ENCODE results near the gene ODAD4. TPM values are rescaled to one million over a fixed set of nuclear protein-coding genes. Genes with fewer than 3 reads are reported as not detected.

The ODAD4 gene
- total RNA-seq, 2 experiments from 2014 or later = 1.7 to 2.0 TPM

DNA sequence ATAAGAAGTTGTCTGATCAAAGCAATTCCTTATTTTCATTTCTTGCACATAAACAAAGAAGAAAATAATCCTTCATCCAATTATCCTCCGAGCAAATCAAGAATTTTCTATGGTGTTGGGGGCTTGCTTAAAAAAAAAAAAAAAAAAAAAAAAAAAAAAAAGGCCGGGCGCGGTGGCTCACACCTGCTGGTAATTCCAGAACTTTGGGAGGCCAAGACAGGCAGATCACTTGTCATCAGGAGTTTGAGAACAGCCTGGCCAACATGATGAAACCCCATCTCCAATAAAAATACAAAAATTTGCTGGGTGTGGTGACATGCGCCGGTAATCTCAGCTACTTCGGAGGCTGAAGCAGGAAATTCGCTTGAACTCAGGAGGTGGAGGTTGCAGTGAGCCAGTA lies 55.5 kb downstream of the ODAD4 start:
- Mint-ChIP-seq H3K27ac (no peak overlapping the region), H3K4me1 (no peaks in the 10 kb centered on the region), H3K36me3 (ENCODE audit: low read depth) (peaks cover 86% of the 10 kb centered on the region), H3K27me3 (no peaks in the 10 kb centered on the region), H3K9me3 (no peaks in the 10 kb centered on the region), H3K4me3 (no peak overlapping the region)
- CTCF ChIA-PET = interaction anchor here (0.6 to 1.2 kb wide), 3 partner anchors 20 to 357 kb away, joined by 3 to 5 read pairs (median 3); partner anchors contain the start of gene DNAJC7
- POLR2A ChIA-PET = no interaction called here
- no peak for DNase-seq

DNA sequence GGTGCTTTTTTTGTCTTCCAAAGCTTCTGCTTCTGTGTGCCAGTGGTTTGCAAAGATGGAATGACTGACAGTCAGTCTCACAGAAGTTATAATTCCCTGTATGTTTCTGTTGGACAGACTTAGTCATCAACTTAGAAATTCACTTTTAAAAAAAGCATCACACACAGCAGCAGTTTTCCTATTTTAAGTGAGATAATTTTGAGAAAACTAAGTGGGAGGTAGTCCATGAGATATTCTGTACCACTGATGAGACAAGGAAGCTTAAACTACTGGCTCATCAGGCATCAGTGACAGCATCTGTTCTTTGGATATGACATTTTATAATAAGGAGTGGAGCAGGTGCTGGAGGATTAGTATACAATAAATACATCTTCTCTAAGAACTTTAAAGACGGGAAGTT lies 56.2 kb downstream of the ODAD4 start:
- Mint-ChIP-seq H3K4me1 (no peaks in the 10 kb centered on the region), H3K4me3 (no peak overlapping the region), H3K9me3 (no peaks in the 10 kb centered on the region), H3K27ac (no peak overlapping the region), H3K36me3 (ENCODE audit: low read depth) (peaks cover 86% of the 10 kb centered on the region), H3K27me3 (no peaks in the 10 kb centered on the region)
- ChIA-PET CTCF (no interaction called here), POLR2A (no interaction called here)
- no peak for DNase-seq

DNA sequence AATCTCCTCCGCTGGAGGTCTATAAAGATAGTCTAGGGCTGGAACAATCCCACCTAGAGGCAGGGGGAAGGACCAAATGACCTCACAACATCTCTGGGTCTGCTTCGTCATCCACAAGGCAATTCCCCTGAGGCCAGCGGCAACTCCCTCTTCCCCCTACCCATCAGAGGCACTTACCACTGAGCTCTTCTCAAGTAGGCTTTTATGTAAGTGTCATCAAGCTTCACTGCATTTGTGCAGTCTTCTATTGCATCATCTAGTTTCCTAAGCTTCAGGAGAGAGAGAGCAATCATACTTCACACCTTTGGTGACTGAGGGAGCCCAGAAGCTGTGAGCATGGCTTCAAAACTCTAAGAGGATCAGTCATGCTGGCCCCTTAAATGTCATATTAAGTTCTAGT lies 57.2 kb downstream of the ODAD4 start:
- no peak overlapping the region for H3K27ac Mint-ChIP-seq
- ChIA-PET CTCF (no interaction called here), POLR2A (interaction anchor here (0.9 kb wide), 1 partner anchor 30 kb away, joined by 3 read pairs; the partner anchor contains the start of gene DNAJC7)
- no peaks in the 10 kb centered on the region for H3K9me3 Mint-ChIP-seq
- H3K27me3 Mint-ChIP-seq = no peaks in the 10 kb centered on the region
- H3K4me1 Mint-ChIP-seq = no peaks in the 10 kb centered on the region
- DNase-seq = no peak
- no peak overlapping the region for H3K4me3 Mint-ChIP-seq
- peaks cover 84% of the 10 kb centered on the region for H3K36me3 Mint-ChIP-seq (ENCODE audit: low read depth)

DNA sequence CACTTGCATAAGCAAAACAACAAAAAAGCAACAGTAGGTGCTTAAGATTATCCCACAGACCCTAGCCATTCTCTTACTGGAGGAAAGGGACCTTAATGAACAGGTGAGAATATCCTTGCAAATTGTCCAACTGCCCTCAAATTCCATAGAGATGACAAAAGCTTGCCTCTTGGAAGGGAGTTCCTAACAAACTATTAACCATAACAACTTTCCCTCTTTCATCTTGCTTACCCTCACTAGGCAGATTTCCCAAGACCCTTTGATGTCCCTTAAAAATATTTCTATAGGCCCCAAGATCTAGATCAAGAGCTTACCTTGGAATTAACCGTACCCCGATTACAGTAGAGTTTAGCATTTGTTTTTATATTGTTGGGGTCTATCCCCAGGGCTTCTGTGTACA lies 58.0 kb downstream of the ODAD4 start:
- Mint-ChIP-seq H3K4me1 (no peaks in the 10 kb centered on the region), H3K27ac (no peak overlapping the region), H3K36me3 (ENCODE audit: low read depth) (peaks cover 83% of the 10 kb centered on the region), H3K4me3 (no peak overlapping the region), H3K27me3 (no peaks in the 10 kb centered on the region), H3K9me3 (no peaks in the 10 kb centered on the region)
- CTCF ChIA-PET = no interaction called here
- POLR2A ChIA-PET = no interaction called here
- DNase-seq = no peak

DNA sequence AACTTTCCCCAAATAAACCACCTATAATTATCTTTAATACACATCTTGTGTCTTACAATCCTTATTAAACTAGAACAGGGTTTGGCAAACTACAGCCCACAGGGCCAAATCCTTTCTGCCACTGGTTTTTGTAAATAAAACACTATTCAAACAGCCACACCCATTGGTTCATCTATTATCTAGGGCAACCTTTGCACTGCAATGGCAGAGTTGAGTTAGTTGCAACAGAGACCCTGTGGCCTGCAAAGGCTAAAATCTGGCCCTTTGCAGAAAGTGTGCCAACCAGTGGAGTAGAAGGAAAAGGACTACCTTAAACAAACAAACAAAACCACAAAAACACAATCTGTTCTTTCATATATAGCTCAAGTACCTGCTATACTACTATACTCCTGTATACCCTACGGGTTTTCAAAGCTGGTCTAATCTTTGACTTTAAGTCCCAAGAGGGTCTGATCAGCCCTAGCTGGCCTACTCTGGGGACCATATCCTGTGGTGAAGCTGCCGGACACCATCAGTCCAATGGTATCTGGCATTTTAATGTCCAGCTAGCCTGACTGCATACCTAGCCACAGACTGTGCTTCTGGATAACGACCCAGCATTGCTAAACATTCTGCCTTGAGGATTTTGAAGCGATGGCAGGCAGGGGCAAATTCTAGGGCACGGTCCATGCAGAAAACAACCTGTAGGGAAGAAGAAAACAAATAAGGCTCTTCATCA lies 59.4 kb downstream of the ODAD4 start:
- peaks cover 81% of the 10 kb centered on the region for H3K36me3 Mint-ChIP-seq (ENCODE audit: low read depth)
- POLR2A ChIA-PET = interaction anchor here (1.0 kb wide), 1 partner anchor 36 kb away, joined by 3 read pairs; no protein-coding TSS in a partner anchor
- DNase-seq = no peak
- no peak overlapping the region for H3K4me3 Mint-ChIP-seq
- CTCF ChIA-PET = interaction anchor here (1.3 kb wide), 1 partner anchor 27 kb away, joined by 3 read pairs; the partner anchor contains the start of gene DNAJC7
- no peak overlapping the region for H3K27ac Mint-ChIP-seq
- H3K9me3 Mint-ChIP-seq = no peaks in the 10 kb centered on the region
- H3K4me1 Mint-ChIP-seq = no peaks in the 10 kb centered on the region
- H3K27me3 Mint-ChIP-seq = no peaks in the 10 kb centered on the region

DNA sequence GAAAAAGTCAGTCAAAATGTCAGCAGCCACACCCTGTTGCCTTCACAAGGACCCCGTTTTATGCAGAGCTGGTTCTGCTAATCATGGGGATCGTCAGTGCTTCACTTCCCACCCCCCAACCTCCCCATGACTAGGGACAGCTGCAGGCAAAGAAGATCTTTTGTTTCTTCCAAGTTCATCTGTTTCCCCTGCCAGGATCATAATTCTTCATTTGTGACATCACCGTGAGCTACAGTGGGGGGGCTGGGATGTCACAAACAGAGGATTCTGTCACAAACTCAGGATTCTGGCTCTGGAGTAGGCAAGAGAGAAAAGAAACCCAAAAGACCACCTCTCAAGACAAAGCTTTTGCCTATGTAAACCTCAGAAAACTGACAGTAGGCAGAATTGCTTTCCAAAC lies 62.2 kb downstream of the ODAD4 start:
- H3K27ac Mint-ChIP-seq = no peak overlapping the region
- ChIA-PET POLR2A (interaction anchor here (1.0 to 1.4 kb wide), 2 partner anchors 74 to 141 kb away, joined by 3 to 5 read pairs; partner anchors contain the start of gene ACLY), CTCF (no interaction called here)
- H3K4me1 Mint-ChIP-seq = peaks cover 2% of the 10 kb centered on the region
- no peaks in the 10 kb centered on the region for H3K9me3 Mint-ChIP-seq
- peaks cover 78% of the 10 kb centered on the region for H3K36me3 Mint-ChIP-seq (ENCODE audit: low read depth)
- H3K4me3 Mint-ChIP-seq = no peak overlapping the region
- H3K27me3 Mint-ChIP-seq = no peaks in the 10 kb centered on the region
- no peak for DNase-seq

DNA sequence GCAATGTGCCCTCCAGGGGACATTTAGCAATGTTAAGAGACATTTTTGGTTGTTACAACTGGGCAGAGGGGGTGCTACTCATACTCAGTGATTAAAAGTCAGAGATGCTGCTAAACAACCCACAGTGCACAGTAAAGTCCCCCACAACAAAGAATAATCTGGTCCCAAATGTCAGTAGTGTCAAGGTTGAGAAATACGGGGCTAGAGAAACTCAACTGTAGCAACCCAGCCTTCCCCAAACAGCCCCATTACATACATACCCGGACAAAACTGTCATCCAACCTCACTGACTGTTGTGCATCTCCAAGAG lies 66.4 kb downstream of the ODAD4 start:
- CTCF ChIA-PET = interaction anchor here (0.9 kb wide), 1 partner anchor 17 kb away, joined by 5 read pairs; no protein-coding TSS in a partner anchor
- H3K27ac Mint-ChIP-seq = no peak overlapping the region

DNA sequence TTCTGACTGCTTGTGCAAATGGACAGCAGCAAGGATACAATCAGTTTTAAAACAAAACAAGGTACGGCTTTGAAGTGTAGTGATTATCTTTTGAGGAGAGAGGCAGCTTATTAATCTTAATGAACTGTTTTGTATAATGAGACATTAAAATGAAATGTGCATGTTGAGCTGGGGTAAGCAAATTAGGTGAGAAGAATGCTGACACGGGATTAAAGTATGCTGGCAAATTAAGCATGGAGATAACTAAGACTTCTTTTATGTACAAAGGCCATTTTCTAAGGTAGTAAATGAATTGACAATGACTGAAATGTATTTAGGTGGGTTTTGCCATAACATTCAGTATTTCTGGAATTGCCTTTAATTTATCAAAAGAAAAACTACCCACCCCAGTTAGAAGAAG lies 68.1 kb downstream of the ODAD4 start:
- Mint-ChIP-seq H3K36me3 (ENCODE audit: low read depth) (peaks cover 71% of the 10 kb centered on the region), H3K9me3 (no peaks in the 10 kb centered on the region), H3K4me1 (peaks cover 3% of the 10 kb centered on the region), H3K4me3 (no peak overlapping the region), H3K27ac (no peak overlapping the region), H3K27me3 (no peaks in the 10 kb centered on the region)
- CTCF ChIA-PET = no interaction called here
- POLR2A ChIA-PET = interaction anchor here (1.1 to 1.6 kb wide), 3 partner anchors 19 to 33 kb away, joined by 3 to 4 read pairs (median 3); partner anchors contain the start of gene DNAJC7
- DNase-seq = no peak

More for the DNA sequence above, 66.4 kb downstream of the ODAD4 start:
- POLR2A ChIA-PET = interaction anchor here (1.5 to 1.6 kb wide), 3 partner anchors 20 to 30 kb away, joined by 4 read pairs; partner anchors contain the start of genes CNP and DNAJC7
- no peak for DNase-seq
- Mint-ChIP-seq H3K9me3 (no peaks in the 10 kb centered on the region), H3K4me1 (peaks cover 3% of the 10 kb centered on the region), H3K27me3 (no peaks in the 10 kb centered on the region), H3K4me3 (no peak overlapping the region), H3K36me3 (ENCODE audit: low read depth) (peaks cover 69% of the 10 kb centered on the region)

DNA sequence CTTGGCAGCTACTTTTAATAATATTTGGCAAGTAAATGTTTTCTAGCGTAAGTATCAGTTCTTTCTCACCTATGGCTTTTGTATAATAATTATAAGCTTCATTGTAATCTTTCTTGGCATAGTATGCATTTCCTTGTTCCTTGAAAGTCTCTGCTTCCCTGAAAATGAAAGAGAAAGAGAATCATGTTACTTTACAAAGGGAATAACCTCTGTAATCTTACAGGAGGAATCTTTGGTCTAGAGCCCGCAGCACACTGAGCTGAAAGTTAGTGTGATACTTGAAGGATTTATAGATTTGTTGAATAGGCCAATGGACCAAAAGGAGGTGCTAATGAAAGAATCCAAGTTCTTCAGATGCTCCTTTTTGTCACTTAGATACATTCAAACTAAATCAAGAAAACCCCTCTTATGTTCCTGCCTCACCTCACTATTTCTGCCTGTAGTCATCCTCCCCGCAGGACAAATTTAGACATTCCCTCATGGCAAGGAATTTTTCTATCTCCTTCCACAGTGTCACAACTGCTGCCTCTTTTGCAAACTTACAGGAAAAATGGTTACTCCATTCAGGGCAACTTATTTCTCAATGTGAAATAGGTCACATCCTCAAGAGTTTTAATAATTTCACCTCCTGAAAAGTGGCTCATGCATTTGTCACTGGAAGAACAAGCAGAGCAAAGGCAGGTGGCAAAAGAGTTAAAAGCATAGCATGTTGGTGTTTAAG lies 70.2 kb downstream of the ODAD4 start:
- Mint-ChIP-seq H3K9me3 (no peaks in the 10 kb centered on the region), H3K4me1 (peaks cover 7% of the 10 kb centered on the region), H3K27me3 (no peaks in the 10 kb centered on the region), H3K36me3 (ENCODE audit: low read depth) (peaks cover 57% of the 10 kb centered on the region), H3K4me3 (no peak overlapping the region), H3K27ac (no peak overlapping the region)
- ChIA-PET POLR2A (interaction anchor here (1.2 kb wide), 1 partner anchor 17 kb away, joined by 3 read pairs; the partner anchor contains the start of gene DNAJC7), CTCF (interaction anchor here (1.0 kb wide), 1 partner anchor 19 kb away, joined by 3 read pairs; the partner anchor contains the start of gene NKIRAS2)
- no peak for DNase-seq

DNA sequence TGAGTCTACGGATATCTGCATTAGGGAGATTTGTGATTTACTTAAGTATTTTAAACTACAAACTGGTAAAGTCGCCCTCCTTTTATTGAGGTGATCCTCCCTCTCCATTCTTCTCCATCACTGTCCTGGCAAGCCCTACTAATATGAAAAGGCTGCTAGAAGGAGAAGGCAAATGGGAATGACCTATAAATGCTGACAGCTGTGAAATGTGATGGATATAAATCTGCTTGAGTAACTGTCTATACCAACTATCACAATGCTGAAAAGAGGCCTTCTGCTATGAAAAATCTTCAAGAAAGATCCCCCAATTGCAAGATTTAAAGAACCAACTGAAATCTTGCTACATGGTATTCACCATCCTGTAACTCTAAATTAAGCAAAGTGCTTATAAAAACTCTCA lies 71.3 kb downstream of the ODAD4 start:
- Mint-ChIP-seq H3K27ac (no peak overlapping the region), H3K9me3 (no peaks in the 10 kb centered on the region), H3K27me3 (no peaks in the 10 kb centered on the region), H3K4me1 (peaks cover 5% of the 10 kb centered on the region), H3K4me3 (no peak overlapping the region), H3K36me3 (ENCODE audit: low read depth) (peaks cover 46% of the 10 kb centered on the region)
- POLR2A ChIA-PET = no interaction called here
- CTCF ChIA-PET = no interaction called here
- DNase-seq = no peak

DNA sequence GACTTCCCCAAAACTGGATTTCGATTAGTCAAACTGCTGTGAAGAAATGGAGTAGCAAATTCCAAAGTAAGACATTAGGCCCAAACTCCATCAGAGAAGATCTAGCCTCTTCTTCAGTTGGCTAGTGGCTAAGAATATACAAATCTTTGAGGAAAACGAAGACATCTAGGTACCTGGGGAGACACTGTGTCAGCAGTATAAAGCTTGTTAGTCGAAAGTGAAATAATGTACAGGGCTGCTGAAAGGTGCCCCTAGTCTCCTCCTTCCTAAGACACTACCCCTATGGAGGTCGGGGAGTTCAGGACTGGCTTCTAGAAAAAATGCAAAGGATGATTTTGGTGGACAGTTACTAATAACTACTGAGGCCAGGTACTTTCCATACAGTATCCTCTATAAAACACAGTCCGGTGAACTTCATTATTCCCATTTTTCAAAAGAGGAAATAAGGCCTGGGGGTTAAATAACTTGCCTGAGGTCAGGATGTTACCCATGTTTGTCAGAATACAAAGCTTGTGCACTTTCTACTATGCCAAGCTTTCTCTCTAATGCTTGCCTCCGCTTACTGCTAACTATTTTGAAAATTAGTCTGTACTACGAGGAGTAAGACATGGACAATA lies 71.9 kb downstream of the ODAD4 start:
- no peak overlapping the region for H3K4me3 Mint-ChIP-seq
- ChIA-PET CTCF (interaction anchor here (1.0 kb wide), 1 partner anchor 18 kb away, joined by 3 read pairs; the partner anchor contains the start of gene NKIRAS2), POLR2A (interaction anchor here (0.9 kb wide), 1 partner anchor 18 kb away, joined by 3 read pairs; the partner anchor contains the start of gene NKIRAS2)
- peaks cover 45% of the 10 kb centered on the region for H3K36me3 Mint-ChIP-seq (ENCODE audit: low read depth)
- H3K9me3 Mint-ChIP-seq = no peaks in the 10 kb centered on the region
- H3K27ac Mint-ChIP-seq = no peak overlapping the region
- H3K4me1 Mint-ChIP-seq = peaks cover 8% of the 10 kb centered on the region
- DNase-seq = no peak
- H3K27me3 Mint-ChIP-seq = no peaks in the 10 kb centered on the region

DNA sequence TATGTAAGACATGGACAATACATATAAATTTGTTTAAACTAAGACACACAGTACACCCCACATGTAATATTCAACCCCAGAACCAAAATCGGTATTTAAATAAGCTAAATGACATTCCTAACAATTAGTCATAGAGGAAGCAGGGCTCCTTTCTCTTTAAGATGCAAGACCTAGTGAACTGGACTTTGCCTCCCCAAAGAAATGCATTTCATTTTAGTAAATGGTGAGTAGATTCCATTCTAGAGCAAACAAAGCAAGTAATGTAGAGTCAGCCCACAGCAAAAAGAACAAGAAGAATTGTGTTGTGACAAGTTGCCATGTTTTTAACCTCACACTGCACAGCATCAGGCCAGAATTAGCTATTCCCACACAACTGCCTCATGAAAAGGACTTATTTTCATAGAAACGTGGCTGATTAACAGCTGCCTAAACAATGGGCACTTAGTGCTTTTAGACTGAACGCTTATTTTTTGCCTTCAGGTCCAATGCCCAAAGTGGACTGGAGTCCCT lies 72.4 kb downstream of the ODAD4 start:
- POLR2A ChIA-PET = interaction anchor here (0.9 to 2.5 kb wide), 3 partner anchors 14 to 30 kb away, joined by 3 to 12 read pairs (median 4); partner anchors contain the start of genes DNAJC7 and NKIRAS2
- peaks cover 41% of the 10 kb centered on the region for H3K36me3 Mint-ChIP-seq (ENCODE audit: low read depth)
- H3K4me1 Mint-ChIP-seq = peaks cover 8% of the 10 kb centered on the region
- no peaks in the 10 kb centered on the region for H3K27me3 Mint-ChIP-seq
- no peak overlapping the region for H3K4me3 Mint-ChIP-seq
- no peak for DNase-seq
- CTCF ChIA-PET = interaction anchor here (0.7 to 1.0 kb wide), 2 partner anchors 17 to 173 kb away, joined by 3 read pairs; partner anchors contain the start of gene NKIRAS2
- H3K9me3 Mint-ChIP-seq = no peaks in the 10 kb centered on the region
- no peak overlapping the region for H3K27ac Mint-ChIP-seq
